HL-60 (cell line): ENCODE measurements around the gene DAAM2.

ENCODE experiments used
- DNase-seq, 2 experiments: peaks; one replicate each; pipeline ENCODE4 v3.0.0-alpha.2; 2010 to 2020; ENCODE audit warnings: low read depth in 1 of 2, low spot score in 1 of 2
- H3K27ac ChIP-seq: fragments of 250-450 bp; sonication (Bioruptor Pico); replicated peaks from 2 replicates; pipeline ENCODE4 v1.5.1; 2020; ENCODE audit warnings: mild to moderate bottlenecking, moderate library complexity
- H3K27me3 ChIP-seq: fragments of 250-450 bp; sonication (Bioruptor Pico); 2 replicates; pipeline ENCODE4 v1.5.1; 2021; ENCODE audit warnings: mild to moderate bottlenecking, moderate library complexity; ENCODE audit not compliant: insufficient read depth, poor library complexity, severe bottlenecking
- H3K4me3 ChIP-seq: replicated peaks from 2 replicates; pipeline ENCODE4 v1.5.1; 2011; ENCODE audit warnings: mild to moderate bottlenecking, control low read depth, low read length; ENCODE audit not compliant: insufficient read depth
- GABPA ChIP-seq: IDR thresholded peaks from 2 replicates; pipeline ENCODE4 v1.6.1; 2012; ENCODE audit warnings: low read depth
- POLR2AphosphoS5 ChIP-seq: IDR thresholded peaks from 2 replicates; pipeline ENCODE4 v1.6.1; 2012; ENCODE audit warnings: low read depth
- SPI1 ChIP-seq: IDR thresholded peaks from 2 replicates; pipeline ENCODE4 v1.6.1; 2012; ENCODE audit warnings: low read depth, mild to moderate bottlenecking, borderline replicate concordance
- TF ChIP-seq, protein P1 (sequence below): IDR thresholded peaks from one replicate; pipeline ENCODE4 v1.5.1; 2011; ENCODE audit warnings: low read length, control low read depth, inconsistent platforms; ENCODE audit not compliant: insufficient read depth
- TF ChIP-seq, protein P2 (sequence below): IDR thresholded peaks from 2 replicates; pipeline ENCODE4 v1.6.1; 2012; ENCODE audit warnings: low read depth; ENCODE audit not compliant: insufficient replicate concordance

Gene DAAM2

DNA sequence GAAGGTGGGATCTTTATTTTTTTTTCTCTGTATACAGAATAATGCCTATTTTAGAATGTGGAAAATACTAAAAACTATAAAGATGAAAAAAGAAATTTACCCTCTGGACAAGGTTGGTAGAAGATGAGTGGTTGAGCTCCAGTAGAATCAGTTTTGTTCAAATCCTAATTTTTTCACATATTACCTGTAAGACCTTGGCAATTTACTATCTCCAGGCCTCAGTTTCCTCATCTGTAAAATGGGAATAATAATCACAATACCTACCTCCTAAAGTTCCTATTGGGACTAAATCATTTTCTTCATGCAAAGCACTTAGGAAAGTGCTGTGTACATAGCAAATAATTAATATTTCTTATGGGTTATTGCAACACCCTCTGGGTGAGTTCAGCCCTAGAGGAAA, 28.4 kb downstream of the DAAM2 start:
- no peaks in the 10 kb centered on the region for H3K27me3 ChIP-seq

DNA sequence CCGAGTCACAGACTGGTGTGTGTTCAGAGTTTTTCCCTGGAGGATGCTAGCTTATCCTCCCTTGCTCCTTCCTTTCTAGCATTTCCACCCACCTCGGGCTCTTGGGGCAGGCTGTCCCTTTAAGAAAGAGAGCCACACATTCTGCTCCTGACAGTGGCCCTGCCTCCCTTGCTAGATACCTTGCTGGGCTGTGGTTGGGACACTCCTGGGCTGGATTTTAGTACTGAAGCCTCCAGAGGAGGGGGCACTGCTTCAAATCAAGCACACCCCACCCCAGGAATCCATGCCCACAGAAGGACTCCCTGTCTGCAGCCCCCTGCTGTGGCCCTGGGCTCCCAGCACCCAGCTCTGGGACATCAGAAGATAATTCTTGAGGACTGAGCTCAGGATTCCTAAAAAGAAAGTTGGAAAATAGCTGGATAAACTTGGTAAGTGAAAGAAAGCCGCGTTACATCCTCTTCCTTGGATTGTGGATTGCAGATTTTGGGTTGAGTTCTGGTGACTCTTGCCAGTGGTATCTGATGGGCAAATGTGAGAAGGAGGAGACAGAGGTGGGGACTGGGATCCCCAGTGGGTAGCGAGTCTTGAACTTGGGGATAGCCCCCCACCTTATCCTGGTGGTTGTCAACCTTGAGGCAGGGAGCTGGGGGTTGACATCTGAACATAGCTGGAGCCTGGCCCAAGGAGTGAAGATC, 29.0 kb downstream of the DAAM2 start:
- TF ChIP-seq, protein P1, sequence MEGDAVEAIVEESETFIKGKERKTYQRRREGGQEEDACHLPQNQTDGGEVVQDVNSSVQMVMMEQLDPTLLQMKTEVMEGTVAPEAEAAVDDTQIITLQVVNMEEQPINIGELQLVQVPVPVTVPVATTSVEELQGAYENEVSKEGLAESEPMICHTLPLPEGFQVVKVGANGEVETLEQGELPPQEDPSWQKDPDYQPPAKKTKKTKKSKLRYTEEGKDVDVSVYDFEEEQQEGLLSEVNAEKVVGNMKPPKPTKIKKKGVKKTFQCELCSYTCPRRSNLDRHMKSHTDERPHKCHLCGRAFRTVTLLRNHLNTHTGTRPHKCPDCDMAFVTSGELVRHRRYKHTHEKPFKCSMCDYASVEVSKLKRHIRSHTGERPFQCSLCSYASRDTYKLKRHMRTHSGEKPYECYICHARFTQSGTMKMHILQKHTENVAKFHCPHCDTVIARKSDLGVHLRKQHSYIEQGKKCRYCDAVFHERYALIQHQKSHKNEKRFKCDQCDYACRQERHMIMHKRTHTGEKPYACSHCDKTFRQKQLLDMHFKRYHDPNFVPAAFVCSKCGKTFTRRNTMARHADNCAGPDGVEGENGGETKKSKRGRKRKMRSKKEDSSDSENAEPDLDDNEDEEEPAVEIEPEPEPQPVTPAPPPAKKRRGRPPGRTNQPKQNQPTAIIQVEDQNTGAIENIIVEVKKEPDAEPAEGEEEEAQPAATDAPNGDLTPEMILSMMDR, result no peak
- TF ChIP-seq GABPA, result no peak
- TF ChIP-seq, protein P2, sequence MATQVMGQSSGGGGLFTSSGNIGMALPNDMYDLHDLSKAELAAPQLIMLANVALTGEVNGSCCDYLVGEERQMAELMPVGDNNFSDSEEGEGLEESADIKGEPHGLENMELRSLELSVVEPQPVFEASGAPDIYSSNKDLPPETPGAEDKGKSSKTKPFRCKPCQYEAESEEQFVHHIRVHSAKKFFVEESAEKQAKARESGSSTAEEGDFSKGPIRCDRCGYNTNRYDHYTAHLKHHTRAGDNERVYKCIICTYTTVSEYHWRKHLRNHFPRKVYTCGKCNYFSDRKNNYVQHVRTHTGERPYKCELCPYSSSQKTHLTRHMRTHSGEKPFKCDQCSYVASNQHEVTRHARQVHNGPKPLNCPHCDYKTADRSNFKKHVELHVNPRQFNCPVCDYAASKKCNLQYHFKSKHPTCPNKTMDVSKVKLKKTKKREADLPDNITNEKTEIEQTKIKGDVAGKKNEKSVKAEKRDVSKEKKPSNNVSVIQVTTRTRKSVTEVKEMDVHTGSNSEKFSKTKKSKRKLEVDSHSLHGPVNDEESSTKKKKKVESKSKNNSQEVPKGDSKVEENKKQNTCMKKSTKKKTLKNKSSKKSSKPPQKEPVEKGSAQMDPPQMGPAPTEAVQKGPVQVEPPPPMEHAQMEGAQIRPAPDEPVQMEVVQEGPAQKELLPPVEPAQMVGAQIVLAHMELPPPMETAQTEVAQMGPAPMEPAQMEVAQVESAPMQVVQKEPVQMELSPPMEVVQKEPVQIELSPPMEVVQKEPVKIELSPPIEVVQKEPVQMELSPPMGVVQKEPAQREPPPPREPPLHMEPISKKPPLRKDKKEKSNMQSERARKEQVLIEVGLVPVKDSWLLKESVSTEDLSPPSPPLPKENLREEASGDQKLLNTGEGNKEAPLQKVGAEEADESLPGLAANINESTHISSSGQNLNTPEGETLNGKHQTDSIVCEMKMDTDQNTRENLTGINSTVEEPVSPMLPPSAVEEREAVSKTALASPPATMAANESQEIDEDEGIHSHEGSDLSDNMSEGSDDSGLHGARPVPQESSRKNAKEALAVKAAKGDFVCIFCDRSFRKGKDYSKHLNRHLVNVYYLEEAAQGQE, result no peak
- TF ChIP-seq SPI1, result no peak
- no peak for TF ChIP-seq POLR2AphosphoS5
- no peak overlapping the region for H3K4me3 ChIP-seq
- no peaks in the 10 kb centered on the region for H3K27me3 ChIP-seq
- no peak for DNase-seq
- H3K27ac ChIP-seq, result no peak overlapping the region

More for the DNA sequence above, 28.4 kb downstream of the DAAM2 start:
- DNase-seq, result no peak
- no peak for TF ChIP-seq SPI1
- TF ChIP-seq, protein P2, result no peak
- no peak for TF ChIP-seq GABPA
- TF ChIP-seq POLR2AphosphoS5, result no peak
- TF ChIP-seq, protein P1, result no peak
- Histone ChIP-seq H3K4me3 (no peak overlapping the region), H3K27ac (no peak overlapping the region)

DNA sequence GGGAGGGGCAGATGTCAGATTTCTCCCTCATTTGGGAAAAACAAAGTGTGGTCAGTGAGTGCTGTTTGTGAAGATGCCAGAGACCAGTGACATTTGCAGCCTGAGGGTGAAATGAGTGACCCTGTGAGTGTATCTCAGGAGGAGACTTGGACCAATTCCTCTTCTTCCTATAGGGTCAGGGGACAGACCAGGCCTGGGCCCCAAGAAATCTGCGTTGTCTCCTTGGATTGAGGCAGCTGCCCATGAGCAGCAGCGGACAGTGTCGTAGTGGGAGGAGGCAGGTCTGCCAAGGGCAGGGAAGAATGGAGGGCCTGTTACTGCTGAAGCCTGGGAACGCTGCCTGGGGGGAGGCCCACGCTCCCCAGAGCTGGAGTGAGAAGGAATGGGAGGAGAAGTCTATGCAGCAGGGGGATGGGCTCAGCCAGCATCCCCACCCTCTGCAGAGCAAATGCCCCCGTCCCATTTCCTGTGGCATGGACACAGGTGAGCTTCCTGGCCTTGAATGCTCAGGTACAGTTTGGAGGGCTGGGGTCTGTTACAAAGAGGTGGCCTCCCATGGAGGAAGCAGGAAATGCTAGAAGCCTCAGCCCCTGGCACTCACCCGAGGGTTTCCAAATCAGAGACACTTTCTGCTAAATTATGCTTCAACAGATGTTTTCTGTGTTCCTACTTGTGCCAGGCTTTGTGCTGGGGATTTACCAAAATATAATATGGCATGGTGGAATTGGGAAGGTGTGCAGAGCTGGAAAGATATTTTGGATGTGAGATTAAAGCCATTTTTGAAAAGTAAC, 29.8 kb downstream of the DAAM2 start:
- TF ChIP-seq, protein P2, result no peak
- TF ChIP-seq GABPA (no peak), POLR2AphosphoS5 (no peak), SPI1 (no peak)
- TF ChIP-seq, protein P1, result no peak
- Histone ChIP-seq H3K4me3 (no peak overlapping the region), H3K27ac (no peak overlapping the region), H3K27me3 (no peaks in the 10 kb centered on the region)
- DNase-seq, result no peak
